IPS-18c (cell line): Measurements from ENCODE around the gene FAM3A.

ENCODE experiments used
- H3K4me3 ChIP-seq: 2 replicates; pipeline ENCODE4 v1.7.0; 2013; ENCODE audit warnings: low read depth, mild to moderate bottlenecking, low read length, moderate library complexity; ENCODE audit not compliant: insufficient read depth
- H3K9me3 ChIP-seq: one replicate; pipeline ENCODE4 v1.6.1; 2013; ENCODE audit warnings: mild to moderate bottlenecking, low read length, moderate library complexity; ENCODE audit not compliant: control insufficient read depth, insufficient read depth

The FAM3A gene

DNA sequence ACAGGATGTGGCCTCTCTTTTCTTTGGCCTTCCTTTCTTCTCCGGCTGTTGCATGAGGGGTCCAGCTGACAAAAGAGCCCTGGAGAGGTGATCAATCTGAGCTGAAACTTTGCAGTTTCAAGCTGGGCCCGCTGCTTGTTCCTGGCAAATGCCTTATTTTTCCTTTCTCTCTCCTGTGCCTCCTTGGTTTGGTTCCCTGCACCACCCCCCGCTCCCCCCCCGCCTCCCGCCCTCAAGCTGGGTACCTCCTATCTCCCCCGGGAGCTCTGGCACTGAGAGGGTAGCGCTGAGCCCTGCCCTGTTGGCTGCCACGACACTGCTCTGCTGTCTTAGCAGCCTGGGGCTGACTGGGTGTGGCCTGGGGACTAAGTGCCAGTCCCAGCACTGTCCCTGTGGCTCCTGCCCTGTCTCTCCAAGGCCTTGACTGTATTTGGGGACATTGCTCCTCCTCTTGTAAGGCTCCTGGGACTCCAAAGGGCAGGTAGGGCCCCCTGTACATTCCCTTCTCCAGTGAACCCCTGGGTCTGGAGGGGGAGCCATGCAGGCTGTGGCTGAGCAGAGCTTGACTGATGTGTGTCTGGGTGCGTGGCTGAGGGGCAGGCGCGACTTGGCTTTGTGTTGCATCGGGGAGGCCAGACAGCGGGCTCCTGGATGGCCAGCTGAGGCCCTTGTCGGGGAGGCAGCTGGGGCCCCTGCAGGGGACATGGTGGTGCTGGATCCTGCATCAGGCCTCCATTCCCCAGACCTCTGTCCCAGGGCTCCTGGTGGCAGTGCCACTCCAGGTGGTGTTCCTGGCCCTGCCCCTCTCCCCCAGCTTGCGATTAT, 56.9 kb downstream of the FAM3A start:
- Histone ChIP-seq H3K9me3 (peaks cover 21% of the 10 kb centered on the region), H3K4me3 (peak overlapping the region; percentile 53)

- Histone ChIP-seq H3K9me3 (peaks cover 21% of the 10 kb centered on the region), H3K4me3 (peak within 1 kb of the TSS; percentile 53)
These were observed 57.7 kb downstream of the FAM3A start, which contains the start of gene PLXNA3 for GRCh38 chrX:154458116-154458953. Gene PLXNA3 (plus strand): TSS chrX:154458281. CDS start chrX:154460184, 1,903 bp downstream.

DNA sequence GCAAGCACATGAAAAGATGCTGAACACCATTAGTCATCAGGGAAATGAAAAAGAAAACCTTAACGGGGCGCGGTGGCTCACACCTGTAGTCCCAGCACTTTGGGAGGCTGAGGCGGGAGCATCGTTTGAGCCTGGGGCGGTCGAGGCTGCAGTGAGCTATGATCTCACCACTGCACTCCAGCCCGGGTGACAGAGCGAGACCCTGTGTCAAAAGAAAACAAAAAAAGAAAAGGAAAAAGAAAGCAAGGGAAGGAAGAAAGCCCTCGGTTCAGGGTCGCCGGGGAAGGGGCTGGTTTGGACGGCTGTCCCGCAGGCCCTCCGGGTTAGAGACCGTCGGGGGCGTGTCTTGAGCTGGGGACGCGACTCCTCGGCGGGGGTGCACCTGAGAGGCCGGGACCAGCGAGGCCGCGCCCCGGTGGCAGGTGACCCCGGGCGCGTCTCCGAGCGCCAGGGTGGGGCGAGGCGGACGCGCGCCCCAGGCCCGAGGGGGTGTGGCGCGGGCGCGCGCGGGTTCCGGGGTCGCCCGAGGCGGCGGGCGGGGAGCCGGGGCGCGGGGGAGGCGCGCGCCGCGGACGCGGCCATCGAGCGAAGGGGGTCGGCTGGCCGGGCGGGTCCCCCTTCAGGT, 58.4 kb downstream of the FAM3A start:
- peaks cover 20% of the 10 kb centered on the region for H3K9me3 ChIP-seq
- peak overlapping the region; percentile 20; the same call in 1 of the 2 replicates for H3K4me3 ChIP-seq
